ENCODE results near the gene CDH26. TPM values are rescaled to one million over a fixed set of nuclear protein-coding genes. Genes with fewer than 3 reads are reported as not detected.
"Not testable (repeated sequence)": the region's sequence is repeated elsewhere in the genome, so short reads cannot be mapped to it uniquely, and the experiment has no call there.

CDH26 gene
- total and polyA plus RNA-seq, 12 donors = 0.27 to 2.9 (median 0.84) TPM; not detected in 1

DNA sequence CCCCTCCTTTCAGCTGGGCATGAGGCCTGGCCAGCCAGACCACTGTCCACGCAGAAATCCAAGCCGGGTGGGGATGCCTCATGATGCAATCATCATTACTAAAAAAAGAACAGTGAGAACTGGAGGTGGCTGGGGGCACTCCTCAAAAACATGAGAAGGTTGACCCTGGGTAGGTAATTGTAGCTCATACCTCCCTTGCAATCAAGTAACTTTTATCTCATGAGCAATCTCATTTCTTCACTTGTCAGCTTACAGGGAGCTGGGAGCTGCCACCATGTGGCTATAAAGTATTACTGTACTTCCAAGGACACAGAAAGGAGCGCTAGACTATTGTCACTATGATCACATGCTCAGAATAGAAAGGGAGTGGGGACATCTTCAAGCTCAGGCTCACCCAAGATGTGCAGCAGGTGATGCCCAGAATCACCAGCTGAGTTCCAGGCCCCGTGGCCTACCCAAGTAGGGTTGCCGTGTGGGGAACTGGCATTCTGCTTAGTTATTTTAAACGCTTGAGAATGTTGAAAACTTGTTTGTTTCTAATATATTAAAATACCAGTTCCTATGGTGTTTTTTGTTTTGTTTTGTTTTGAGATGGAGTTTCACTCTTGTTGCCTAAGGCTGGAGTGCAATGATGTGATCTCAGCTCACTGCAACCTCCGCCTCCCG, 3.0 kb upstream of the CDH26 start:
- DNase-seq = peak in 2 of 7 donors; percentile 28 to 30
- Histone ChIP-seq H3K4me1 (replicated peaks in 1 of 2) (no peaks in the 10 kb centered on the region), H3K4me3 (no peak overlapping the region), H3K36me3 (replicated peaks in 1 of 2) (no peaks in the 10 kb centered on the region), H3K9me3 (replicated peaks in 1 of 3) (no peaks in the 10 kb centered on the region), H3K27ac (no peak overlapping the region), H3K27me3 (no peaks in the 10 kb centered on the region)
- intact Hi-C loops (cut with DNase I) = no loop called here
- no peak for TF ChIP-seq POLR2A (IDR thresholded peaks at IDR 0.05)
- TF ChIP-seq, protein P1, sequence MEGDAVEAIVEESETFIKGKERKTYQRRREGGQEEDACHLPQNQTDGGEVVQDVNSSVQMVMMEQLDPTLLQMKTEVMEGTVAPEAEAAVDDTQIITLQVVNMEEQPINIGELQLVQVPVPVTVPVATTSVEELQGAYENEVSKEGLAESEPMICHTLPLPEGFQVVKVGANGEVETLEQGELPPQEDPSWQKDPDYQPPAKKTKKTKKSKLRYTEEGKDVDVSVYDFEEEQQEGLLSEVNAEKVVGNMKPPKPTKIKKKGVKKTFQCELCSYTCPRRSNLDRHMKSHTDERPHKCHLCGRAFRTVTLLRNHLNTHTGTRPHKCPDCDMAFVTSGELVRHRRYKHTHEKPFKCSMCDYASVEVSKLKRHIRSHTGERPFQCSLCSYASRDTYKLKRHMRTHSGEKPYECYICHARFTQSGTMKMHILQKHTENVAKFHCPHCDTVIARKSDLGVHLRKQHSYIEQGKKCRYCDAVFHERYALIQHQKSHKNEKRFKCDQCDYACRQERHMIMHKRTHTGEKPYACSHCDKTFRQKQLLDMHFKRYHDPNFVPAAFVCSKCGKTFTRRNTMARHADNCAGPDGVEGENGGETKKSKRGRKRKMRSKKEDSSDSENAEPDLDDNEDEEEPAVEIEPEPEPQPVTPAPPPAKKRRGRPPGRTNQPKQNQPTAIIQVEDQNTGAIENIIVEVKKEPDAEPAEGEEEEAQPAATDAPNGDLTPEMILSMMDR (IDR thresholded peaks at IDR 0.05) = peak in 5 of 6 experiments; percentile 17 to 48 (median 35)
- 73 to 82% (median 76%) methylated on average over 7 to 8 of the region's 8 CpGs for WGBS, 4 donors

DNA sequence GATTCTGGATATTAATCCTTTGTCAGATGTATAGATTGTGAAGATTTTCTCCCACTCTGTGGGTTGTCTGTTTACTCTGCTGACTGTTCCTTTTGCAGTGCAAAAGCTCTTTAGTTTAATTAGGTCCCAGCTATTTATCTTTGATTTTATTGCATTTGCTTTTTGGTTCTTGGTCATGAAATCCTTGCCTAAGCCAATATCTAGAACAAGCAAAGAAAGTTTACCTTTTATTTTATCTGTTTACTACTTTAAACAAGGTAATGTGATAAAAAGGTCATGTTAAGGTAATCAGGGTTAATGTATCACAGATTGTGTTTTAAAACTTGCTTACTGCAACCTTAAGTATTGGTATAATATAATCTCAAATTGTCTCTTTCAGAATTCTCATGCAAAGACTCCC, 655 bp upstream of the CDH26 start:
- H3K27ac ChIP-seq; H3K9me3 ChIP-seq (replicated peaks in 1 of 3); H3K4me1 ChIP-seq (replicated peaks in 1 of 2); H3K27me3 ChIP-seq; intact Hi-C loops (cut with DNase I); H3K36me3 ChIP-seq (replicated peaks in 1 of 2); H3K4me3 ChIP-seq; DNase-seq: not testable (repeated sequence)

DNA sequence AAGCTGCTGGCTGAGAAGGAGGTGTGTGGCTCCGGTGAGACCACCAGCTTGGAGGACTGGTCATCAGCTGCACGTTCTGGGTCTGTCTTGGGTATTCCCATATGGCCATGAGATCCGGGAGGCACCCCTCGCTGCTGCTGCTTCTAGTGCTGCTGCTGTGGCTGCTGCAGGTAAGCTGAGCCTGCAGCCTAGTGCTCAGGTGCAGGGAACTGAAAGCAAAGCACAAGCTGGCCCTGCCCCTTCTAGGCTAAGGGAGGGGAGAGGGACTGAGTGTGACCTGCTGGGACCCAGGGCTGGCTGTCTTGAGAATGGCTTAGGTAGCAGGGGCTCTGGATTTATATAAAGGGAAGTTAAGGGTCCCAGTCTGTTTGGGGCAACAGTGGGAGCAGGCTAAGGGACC, 403 bp downstream of the CDH26 start:
- H3K4me3 ChIP-seq = no peak overlapping the region
- TF ChIP-seq POLR2A (IDR thresholded peaks at IDR 0.05) = no peak
- TF ChIP-seq, protein P1 (IDR thresholded peaks at IDR 0.05) = no peak
- WGBS, 4 donors = 74 to 100% (median 83%) methylated on average over 4 of the region's 4 CpGs
- intact Hi-C loops (cut with DNase I) = no loop called here
- no peak overlapping the region for H3K27ac ChIP-seq
- H3K4me1 ChIP-seq (replicated peaks in 1 of 2) = no peaks in the 10 kb centered on the region
- no peaks in the 10 kb centered on the region for H3K9me3 ChIP-seq (replicated peaks in 1 of 3)
- no peaks in the 10 kb centered on the region for H3K36me3 ChIP-seq (replicated peaks in 1 of 2)
- DNase-seq = no peak
- H3K27me3 ChIP-seq = no peaks in the 10 kb centered on the region

DNA sequence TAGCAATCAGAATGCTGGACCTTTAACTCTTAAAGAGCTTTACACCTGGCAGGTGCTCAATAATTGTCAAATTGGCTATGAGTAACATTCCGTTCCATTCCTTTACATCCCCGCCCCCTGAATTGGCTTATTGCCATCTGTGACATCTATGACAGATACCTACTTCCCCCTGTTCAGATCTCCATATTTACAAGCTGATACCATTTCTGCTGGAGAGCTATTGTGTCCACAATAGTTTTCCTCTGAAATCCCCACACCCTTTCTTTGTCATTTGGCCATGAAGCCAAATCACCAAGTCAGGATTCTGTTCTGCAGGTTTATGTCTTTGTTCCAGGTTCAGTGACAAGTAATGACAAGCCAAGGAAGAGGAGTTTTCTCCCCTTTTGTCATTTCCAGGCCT, 3.2 kb downstream of the CDH26 start:
- TF ChIP-seq, protein P1 (IDR thresholded peaks at IDR 0.05) = no peak
- no peak for TF ChIP-seq POLR2A (IDR thresholded peaks at IDR 0.05)
- H3K4me1 ChIP-seq (replicated peaks in 1 of 2) = no peaks in the 10 kb centered on the region
- WGBS, 4 donors = 71 to 90% (median 81%) methylated on average over 2 of the region's 2 CpGs

DNA sequence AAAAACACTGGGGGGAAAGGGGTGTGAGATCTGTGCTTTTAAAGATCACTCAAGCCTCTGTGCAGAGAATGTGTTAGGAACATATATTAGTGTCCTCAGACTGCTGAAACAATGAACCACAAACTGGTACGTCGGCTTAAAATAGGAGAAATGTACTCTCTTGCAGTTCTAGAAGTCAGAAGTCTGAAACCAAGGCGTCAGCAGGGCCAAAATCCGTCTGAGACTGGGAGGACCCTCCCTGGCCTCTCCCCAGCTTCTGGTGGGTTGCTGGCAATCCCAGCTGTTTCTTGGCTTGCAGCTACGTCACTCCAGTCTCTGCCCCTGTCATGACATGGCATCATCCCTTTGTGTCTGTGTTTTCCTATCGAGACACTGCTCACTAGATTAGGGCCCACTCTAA, 3.9 kb downstream of the CDH26 start:
- no peak for DNase-seq
- no peaks in the 10 kb centered on the region for H3K4me1 ChIP-seq (replicated peaks in 1 of 2)
- no peaks in the 10 kb centered on the region for H3K27me3 ChIP-seq
- H3K4me3 ChIP-seq = no peak overlapping the region
- no peaks in the 10 kb centered on the region for H3K9me3 ChIP-seq (replicated peaks in 1 of 3)
- TF ChIP-seq, protein P1 (IDR thresholded peaks at IDR 0.05) = no peak
- TF ChIP-seq POLR2A (IDR thresholded peaks at IDR 0.05) = no peak
- 83 to 94% (median 88%) methylated on average over 6 of the region's 6 CpGs for WGBS, 4 donors
- no peak overlapping the region for H3K27ac ChIP-seq
- no peaks in the 10 kb centered on the region for H3K36me3 ChIP-seq (replicated peaks in 1 of 2)
- intact Hi-C loops (cut with DNase I) = no loop called here

More for the DNA sequence above, 3.2 kb downstream of the CDH26 start:
- no peak for DNase-seq
- Histone ChIP-seq H3K27ac (no peak overlapping the region), H3K27me3 (no peaks in the 10 kb centered on the region), H3K4me3 (no peak overlapping the region), H3K36me3 (replicated peaks in 1 of 2) (no peaks in the 10 kb centered on the region), H3K9me3 (replicated peaks in 1 of 3) (no peaks in the 10 kb centered on the region)
- intact Hi-C loops (cut with DNase I) = no loop called here
